ENCODE measurements around the gene CCNF.

The CCNF gene

DNA sequence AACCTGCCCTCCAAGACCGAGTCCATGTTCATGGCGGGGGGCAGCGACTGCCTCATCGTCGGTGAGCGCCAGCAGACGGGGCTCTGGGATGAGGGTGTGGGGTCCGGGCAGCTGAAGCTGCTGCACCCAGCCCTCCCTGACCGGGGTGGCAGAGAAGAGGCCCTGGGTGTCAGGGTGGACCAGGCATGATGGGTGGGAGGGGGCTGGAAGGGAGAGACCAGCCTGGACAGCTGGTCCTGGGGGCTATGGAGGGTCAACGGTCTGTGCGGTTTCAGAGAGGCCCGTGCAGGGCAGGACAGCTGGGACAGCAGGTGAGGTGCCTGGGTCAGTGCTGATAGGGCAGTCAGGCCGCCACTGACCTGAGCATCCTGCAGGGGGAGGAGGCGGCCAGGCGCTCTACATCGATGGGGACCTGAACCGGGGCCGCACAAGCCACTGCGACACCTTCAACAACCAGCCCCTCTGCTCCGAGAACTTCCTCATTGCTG, 71.2 kb downstream of the CCNF start:
- no peak for DNase-seq (ENCODE audit: low read depth)
- TF ChIP-seq, protein P1, sequence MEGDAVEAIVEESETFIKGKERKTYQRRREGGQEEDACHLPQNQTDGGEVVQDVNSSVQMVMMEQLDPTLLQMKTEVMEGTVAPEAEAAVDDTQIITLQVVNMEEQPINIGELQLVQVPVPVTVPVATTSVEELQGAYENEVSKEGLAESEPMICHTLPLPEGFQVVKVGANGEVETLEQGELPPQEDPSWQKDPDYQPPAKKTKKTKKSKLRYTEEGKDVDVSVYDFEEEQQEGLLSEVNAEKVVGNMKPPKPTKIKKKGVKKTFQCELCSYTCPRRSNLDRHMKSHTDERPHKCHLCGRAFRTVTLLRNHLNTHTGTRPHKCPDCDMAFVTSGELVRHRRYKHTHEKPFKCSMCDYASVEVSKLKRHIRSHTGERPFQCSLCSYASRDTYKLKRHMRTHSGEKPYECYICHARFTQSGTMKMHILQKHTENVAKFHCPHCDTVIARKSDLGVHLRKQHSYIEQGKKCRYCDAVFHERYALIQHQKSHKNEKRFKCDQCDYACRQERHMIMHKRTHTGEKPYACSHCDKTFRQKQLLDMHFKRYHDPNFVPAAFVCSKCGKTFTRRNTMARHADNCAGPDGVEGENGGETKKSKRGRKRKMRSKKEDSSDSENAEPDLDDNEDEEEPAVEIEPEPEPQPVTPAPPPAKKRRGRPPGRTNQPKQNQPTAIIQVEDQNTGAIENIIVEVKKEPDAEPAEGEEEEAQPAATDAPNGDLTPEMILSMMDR (conservative IDR thresholded peaks at IDR 0.05; ENCODE audit: low read length): no peak

DNA sequence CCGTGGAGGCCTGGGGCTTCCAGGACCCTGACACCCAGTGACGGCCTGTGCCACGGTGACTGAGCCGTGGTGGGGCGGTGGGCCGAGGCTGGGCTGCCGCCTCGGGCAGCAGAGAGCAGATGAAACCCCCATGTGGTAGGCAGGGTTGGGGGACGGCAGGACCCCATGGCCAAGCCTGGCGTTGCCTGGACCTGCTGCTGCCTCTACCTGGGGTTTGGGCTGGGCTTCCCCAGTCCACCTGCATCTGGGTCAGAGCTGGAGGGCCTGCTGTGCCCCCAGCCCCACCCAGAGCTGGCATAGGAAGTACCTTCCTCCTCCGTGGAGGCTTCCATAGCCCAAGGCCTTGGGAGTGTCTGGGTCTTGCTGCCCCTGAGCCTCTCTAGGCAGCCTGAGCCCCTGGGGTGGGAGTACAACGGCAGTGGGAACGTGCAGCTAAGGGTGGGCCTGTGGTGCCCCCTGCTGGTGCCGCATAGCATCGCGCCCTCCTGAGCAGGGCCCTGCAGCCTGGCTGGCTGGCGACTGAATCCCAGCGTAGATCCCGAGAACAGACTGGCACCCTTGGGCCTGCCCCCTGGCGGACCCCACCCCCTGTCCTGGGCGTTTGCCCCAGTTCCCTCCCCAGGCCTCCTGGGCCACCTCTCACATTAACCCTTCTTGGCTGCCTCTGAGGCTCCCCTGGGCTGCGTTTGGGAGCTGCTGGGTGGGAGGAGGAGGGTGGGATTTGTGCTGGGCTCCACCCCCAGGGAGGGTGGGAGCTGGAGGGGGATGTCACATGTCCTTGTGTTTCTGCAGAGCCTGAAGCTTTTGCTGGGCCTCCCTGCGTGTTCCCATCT, 71.9 kb downstream of the CCNF start:
- TF ChIP-seq, protein P1 (conservative IDR thresholded peaks at IDR 0.05; ENCODE audit: low read length): peak; percentile 88
- DNase-seq (ENCODE audit: low read depth): peak; percentile 60
- no peak overlapping the region for H3K4me3 ChIP-seq (ENCODE audit: low read length)

More for the DNA sequence above, 71.2 kb downstream of the CCNF start:
- no peak overlapping the region for H3K4me3 ChIP-seq (ENCODE audit: low read length)

DNA sequence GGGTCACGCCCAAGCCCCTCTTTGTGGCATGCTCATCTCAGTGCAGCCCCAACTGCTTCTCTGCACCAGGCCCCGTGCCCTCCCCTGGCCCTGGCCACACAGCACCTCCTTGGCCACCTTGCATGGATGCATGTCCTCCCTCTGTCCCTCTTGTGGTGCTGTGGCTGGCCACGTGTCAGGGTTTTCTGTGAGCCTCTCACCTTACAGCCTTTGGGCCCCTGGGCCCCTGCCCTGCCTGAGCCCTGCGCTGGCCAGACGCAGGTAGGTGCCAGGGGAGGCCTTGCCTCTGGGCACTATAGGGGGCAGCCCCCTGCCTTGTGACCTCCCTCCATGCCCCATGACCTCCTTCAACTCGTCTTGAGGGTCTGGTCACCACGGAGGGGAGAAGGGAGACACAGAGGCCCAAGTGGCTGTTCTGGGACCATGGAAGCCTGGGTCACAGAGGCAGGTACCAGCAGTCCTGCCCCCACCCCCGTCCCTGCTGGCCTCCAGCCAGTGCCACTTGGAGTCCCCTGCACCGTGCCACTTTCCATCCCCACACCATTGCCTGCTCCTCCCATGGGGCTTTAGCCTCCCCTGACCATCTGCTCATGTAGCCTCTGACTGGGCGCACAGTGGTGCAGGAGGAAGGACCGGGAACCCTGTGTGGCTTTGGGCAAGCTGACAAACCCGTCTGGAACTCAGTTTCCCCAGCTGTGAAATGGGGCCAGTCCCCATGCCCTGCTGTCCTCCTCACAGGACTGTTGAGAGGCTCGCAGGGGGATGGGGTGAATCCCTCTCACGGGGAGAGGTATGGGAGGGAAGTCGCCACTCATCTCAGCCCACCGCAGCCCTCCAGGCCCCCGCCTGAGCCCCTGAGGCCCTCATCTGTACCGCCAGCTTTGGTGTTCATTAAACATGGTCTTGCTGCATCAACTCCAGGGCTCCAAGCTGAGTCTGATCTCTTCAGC, 73.0 kb downstream of the CCNF start:
- TF ChIP-seq, protein P1 (conservative IDR thresholded peaks at IDR 0.05; ENCODE audit: low read length): no peak
- H3K4me3 ChIP-seq (ENCODE audit: low read length): no peak overlapping the region
- DNase-seq (ENCODE audit: low read depth): no peak

DNA sequence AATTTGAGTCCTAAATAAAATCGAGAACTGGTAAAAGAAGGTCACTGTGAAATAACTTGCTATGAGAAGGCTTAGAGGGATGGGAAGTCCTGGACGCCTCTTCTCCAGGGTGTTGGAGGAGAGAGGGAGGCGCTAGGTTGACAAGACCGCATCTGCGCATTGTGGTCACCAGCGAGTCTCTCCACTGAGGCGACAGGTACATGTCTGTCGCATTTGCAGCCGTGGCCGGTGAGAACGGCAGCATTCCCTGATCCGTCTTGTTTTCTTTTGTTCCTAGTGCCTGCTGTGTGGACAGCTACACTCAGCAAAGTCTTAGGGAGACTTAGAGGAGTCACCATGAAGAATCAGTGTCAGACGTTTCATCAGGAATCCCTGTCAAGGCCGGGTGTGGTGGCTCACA, 76.4 kb downstream of the CCNF start:
- DNase-seq (ENCODE audit: low read depth): no peak
- TF ChIP-seq, protein P1 (conservative IDR thresholded peaks at IDR 0.05; ENCODE audit: low read length): no peak
- H3K4me3 ChIP-seq (ENCODE audit: low read length): no peak overlapping the region

DNA sequence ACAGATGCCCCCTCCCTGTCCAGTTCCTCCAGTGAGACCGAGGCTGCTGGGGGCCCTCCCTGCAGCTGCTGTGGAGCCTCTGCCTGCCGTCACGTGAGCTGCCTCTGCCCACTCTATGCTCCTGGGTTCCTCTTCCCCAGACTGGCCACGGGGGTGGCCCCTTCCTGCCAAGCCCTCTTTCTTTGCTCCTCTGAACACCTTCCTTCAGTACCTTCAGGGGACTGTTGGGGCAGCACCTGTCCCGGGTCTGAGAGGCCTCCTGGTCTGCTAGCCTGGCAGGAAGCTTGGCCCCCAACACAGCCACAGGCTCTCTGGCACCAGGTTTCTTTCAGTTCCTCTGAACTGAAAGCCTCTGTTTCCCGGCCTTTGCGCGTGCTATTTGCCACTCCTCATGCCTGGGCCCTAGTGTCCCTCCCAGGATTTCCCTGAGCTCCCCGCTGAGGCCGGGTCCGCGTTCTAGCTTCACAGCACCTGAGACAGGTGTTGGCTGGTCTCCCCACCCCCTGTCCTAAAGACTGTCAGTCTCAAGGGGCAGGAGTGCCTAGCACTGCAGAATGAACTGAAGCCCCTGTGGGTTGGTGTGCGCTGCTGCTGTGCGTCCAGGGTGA, 77.9 kb downstream of the CCNF start:
- DNase-seq (ENCODE audit: low read depth): no peak
- H3K4me3 ChIP-seq (ENCODE audit: low read length): no peak overlapping the region
- TF ChIP-seq, protein P1 (conservative IDR thresholded peaks at IDR 0.05; ENCODE audit: low read length): no peak

DNA sequence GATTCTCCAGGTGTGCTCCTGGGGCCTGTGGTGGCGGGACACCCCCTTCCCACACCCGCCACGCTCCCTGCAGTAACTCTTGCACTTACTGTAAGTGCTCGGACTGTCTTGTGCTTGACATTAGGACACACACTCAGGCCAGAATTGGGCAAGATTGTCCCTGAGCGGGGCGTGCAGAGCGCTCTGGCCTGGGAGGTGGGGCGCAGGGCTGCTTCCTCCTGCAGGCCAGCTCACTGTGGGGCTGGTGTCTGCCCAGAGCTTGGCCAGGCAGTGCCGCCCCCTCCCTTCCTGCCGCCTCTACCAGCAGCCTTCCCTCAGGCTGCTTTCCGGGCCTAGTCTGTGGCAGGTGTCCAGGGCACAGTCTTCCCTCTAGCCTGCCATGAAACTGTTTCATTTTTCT, 78.4 kb downstream of the CCNF start:
- DNase-seq (ENCODE audit: low read depth): no peak
- H3K4me3 ChIP-seq (ENCODE audit: low read length): no peak overlapping the region
- TF ChIP-seq, protein P1 (conservative IDR thresholded peaks at IDR 0.05; ENCODE audit: low read length): no peak
